CD4-positive, alpha-beta T cell (primary cell): ENCODE data around the gene MOB1B. TPM values are rescaled to one million over a fixed set of nuclear protein-coding genes. Genes with fewer than 3 reads are reported as not detected.
"Not testable (repeated sequence)": the region's sequence is repeated elsewhere in the genome, so short reads cannot be mapped to it uniquely, and the experiment has no call there.

Experiments used
- ATAC-seq: fragments of 200-7000 bp; cut with Tn5 transposase; one replicate; pipeline ENCODE4 v1.10.0; 2022; ENCODE audit warnings: mild to moderate bottlenecking; ENCODE audit not compliant: poor library complexity
- CTCF ChIA-PET: fragments of 350-600 bp; sonication (Branson Sonifier 250); formaldehyde crosslinking; loops from one replicate; lab custom pipeline; 2021; ENCODE audit warnings: antibody characterized with exemption, inconsistent platforms; lab: Charles Lee
- POLR2A ChIA-PET: fragments of 350-600 bp; sonication (Branson Sonifier 250); formaldehyde crosslinking; loops from one replicate; lab custom pipeline; 2021; ENCODE audit warnings: antibody characterized with exemption, inconsistent platforms; lab: Charles Lee
- DNase-seq, 14 experiments: peaks; one replicate each; pipeline ENCODE4 v3.0.0-alpha.2; 2013 to 2020; ENCODE audit warnings: mixed read lengths in 2 of 14
- H3K27ac ChIP-seq, 2 donors: one replicate each; pipeline versions ENCODE4 v1.5.1 to v1.7.0; 2013; ENCODE audit warnings: low read length in 2 of 2, low read depth in 1 of 2, mild to moderate bottlenecking in 1 of 2
- H3K27me3 ChIP-seq, 2 experiments: 1 replicate in 1 of 2; 2 replicates in 1 of 2; pipeline versions ENCODE4 v1.6.1 to v1.7.0; 2013; ENCODE audit warnings: low read length in 2 of 2, control low read depth in 1 of 2, mild to moderate bottlenecking in 1 of 2, moderate library complexity in 1 of 2; ENCODE audit not compliant: insufficient read depth in 2 of 2, control insufficient read depth in 1 of 2
- H3K36me3 ChIP-seq: one replicate; pipeline ENCODE4 v1.6.1; 2013; ENCODE audit warnings: low read length, control low read depth; ENCODE audit not compliant: insufficient read depth
- H3K4me1 ChIP-seq: one replicate; pipeline ENCODE4 v1.6.1; 2013; ENCODE audit warnings: low read length, control low read depth; ENCODE audit not compliant: insufficient read depth
- H3K4me3 ChIP-seq: one replicate; pipeline ENCODE4 v1.5.1; 2013; ENCODE audit warnings: mild to moderate bottlenecking, low read length, moderate library complexity
- H3K9me3 ChIP-seq, 2 experiments: 1 replicate in 1 of 2; 2 replicates in 1 of 2; pipeline versions ENCODE4 v1.6.1 to v1.7.0; 2013; ENCODE audit warnings: low read length in 2 of 2, mild to moderate bottlenecking in 2 of 2, control low read depth in 1 of 2, moderate library complexity in 1 of 2; ENCODE audit not compliant: control insufficient read depth in 1 of 2, insufficient read depth in 1 of 2
- H3K27ac Mint-ChIP-seq: one replicate; pipeline ENCODE4 v1.8.0; 2020; ENCODE audit warnings: mixed read lengths
- H3K27me3 Mint-ChIP-seq: one replicate; pipeline ENCODE4 v1.8.0; 2021; ENCODE audit warnings: mixed read lengths
- H3K36me3 Mint-ChIP-seq: one replicate; pipeline ENCODE4 v1.8.0; 2021; ENCODE audit warnings: low read depth, mixed read lengths
- H3K4me1 Mint-ChIP-seq: one replicate; pipeline ENCODE4 v1.8.0; 2021; ENCODE audit warnings: low read depth, mixed read lengths
- H3K4me3 Mint-ChIP-seq: one replicate; pipeline ENCODE4 v1.8.0; 2020; ENCODE audit warnings: mild to moderate bottlenecking, mixed read lengths
- H3K9me3 Mint-ChIP-seq: one replicate; pipeline ENCODE4 v1.8.0; 2020; ENCODE audit warnings: mixed read lengths
- CTCF ChIP-seq: fragments of 200-600 bp; IDR thresholded peaks from one replicate; pipeline ENCODE4 v1.8.0; 2022; ENCODE audit warnings: antibody characterized with exemption, mild to moderate bottlenecking
- intact Hi-C, 2 experiments: fragments of 100-400 bp; cut with DNase I in 1 of 2; cut with micrococcal nuclease in 1 of 2; formaldehyde crosslinking; loops; one replicate each; pipeline versions ENCODE4 v1.15.1 to v1.9.0; 2023 to 2025; cut with DNase I, micrococcal nuclease
- total RNA-seq, 174 experiments: library from RNA in 2 of 174; stranded (reverse) in 2 of 174; gene quantifications; one replicate each; pipeline ENCODE4 v1.2.3 and lab custom pipeline; 2021 to 2026

The MOB1B gene
- total RNA-seq, 2 experiments from 2014 or later: 13.1 to 13.4 TPM

- no peak overlapping the region for H3K4me3 ChIP-seq
- no peaks in the 10 kb centered on the region for H3K9me3 Mint-ChIP-seq
- H3K27me3 Mint-ChIP-seq: no peaks in the 10 kb centered on the region
- POLR2A ChIA-PET: no interaction called here
- intact Hi-C loops: no loop called here
- no peaks in the 10 kb centered on the region for H3K36me3 Mint-ChIP-seq
- no peaks in the 10 kb centered on the region for H3K36me3 ChIP-seq
- H3K9me3 ChIP-seq: no peaks in the 10 kb centered on the region
- H3K4me1 Mint-ChIP-seq: no peaks in the 10 kb centered on the region
- DNase-seq (no peak), ATAC-seq (no peak)
- H3K27me3 ChIP-seq: no peaks in the 10 kb centered on the region
- H3K4me1 ChIP-seq: no peaks in the 10 kb centered on the region
- no peak overlapping the region for H3K4me3 Mint-ChIP-seq
- H3K27ac ChIP-seq: no peak overlapping the region
- CTCF ChIA-PET: interaction anchor here (0.7 kb wide), 1 partner anchor 10 kb away, joined by 4 read pairs; no protein-coding TSS in a partner anchor
- no peak for TF ChIP-seq CTCF
- H3K27ac Mint-ChIP-seq: no peak overlapping the region
Observed at GRCh38 chr4:70893790-70894189, 8.4 kb upstream of the MOB1B start.

DNA sequence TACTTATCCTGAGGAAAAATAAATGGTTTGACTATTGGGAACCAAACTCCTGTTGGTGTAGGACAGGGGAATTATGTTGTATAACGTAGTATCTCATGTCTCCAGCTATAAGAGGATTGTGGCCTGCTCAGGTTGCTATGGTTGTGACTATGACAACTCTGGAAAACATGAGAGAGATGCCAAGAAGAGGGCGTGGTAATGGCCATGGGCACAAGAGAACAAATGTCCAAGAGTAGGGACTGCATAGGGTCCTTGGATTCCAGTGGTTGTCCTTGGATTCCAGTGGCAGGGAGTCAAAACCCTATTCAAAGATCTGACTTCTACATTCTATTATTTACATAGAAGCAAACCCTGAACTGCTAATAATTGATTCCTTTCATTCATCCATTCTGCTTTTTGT, 6.8 kb upstream of the MOB1B start:
- POLR2A ChIA-PET: no interaction called here
- no peak for TF ChIP-seq CTCF
- Histone ChIP-seq H3K36me3 (no peaks in the 10 kb centered on the region), H3K27me3 (no peaks in the 10 kb centered on the region), H3K27ac (no peak overlapping the region), H3K4me1 (no peaks in the 10 kb centered on the region), H3K4me3 (no peak overlapping the region), H3K9me3 (no peaks in the 10 kb centered on the region)
- intact Hi-C loops: no loop called here
- ATAC-seq (no peak), DNase-seq (no peak)
- CTCF ChIA-PET: no interaction called here
- no peaks in the 10 kb centered on the region for H3K27me3 Mint-ChIP-seq
- no peaks in the 10 kb centered on the region for H3K9me3 Mint-ChIP-seq
- H3K4me3 Mint-ChIP-seq: no peak overlapping the region
- no peaks in the 10 kb centered on the region for H3K4me1 Mint-ChIP-seq
- no peak overlapping the region for H3K27ac Mint-ChIP-seq
- no peaks in the 10 kb centered on the region for H3K36me3 Mint-ChIP-seq

DNA sequence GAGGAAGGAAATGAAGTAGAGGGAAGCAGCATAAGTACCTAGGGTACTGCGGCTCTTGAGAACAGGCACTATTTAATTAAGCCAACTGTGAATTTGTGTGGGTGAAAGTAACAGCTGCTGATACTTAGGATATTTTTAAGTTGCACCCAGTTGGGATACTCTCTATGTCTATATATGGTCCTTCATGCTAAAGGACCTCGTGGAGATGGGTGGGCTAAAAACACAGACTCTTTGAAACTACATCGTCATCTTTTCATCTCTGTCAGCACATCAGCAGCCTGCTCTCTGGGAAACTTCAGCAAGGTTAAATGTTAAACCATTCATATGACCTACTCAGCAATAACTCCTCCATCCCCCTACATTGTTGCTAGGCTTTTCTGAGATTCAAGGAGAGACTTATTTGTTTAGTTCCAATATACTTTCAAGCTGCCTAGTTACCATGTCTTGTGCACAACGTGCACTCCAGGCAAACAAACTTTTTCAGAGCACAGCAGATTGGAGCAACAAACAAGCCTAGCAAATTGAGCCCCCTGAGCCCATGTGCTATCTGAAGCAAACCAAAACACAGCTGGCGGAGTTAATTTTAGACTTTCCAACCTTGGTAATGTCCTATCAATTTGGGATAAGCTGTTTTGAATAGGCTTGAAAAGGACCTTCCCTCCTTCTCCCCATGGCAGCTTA, 6.2 kb upstream of the MOB1B start:
- Mint-ChIP-seq H3K27ac (no peak overlapping the region), H3K9me3 (no peaks in the 10 kb centered on the region), H3K4me1 (no peaks in the 10 kb centered on the region), H3K36me3 (no peaks in the 10 kb centered on the region), H3K27me3 (no peaks in the 10 kb centered on the region), H3K4me3 (no peak overlapping the region)
- intact Hi-C loops: no loop called here
- CTCF ChIA-PET: no interaction called here
- H3K36me3 ChIP-seq: no peaks in the 10 kb centered on the region
- ATAC-seq: no peak
- no peaks in the 10 kb centered on the region for H3K27me3 ChIP-seq
- POLR2A ChIA-PET: no interaction called here
- no peak for DNase-seq
- TF ChIP-seq CTCF: no peak
- H3K4me3 ChIP-seq: no peak overlapping the region
- H3K9me3 ChIP-seq: no peaks in the 10 kb centered on the region
- H3K4me1 ChIP-seq: no peaks in the 10 kb centered on the region
- H3K27ac ChIP-seq: no peak overlapping the region

- H3K27me3 Mint-ChIP-seq, DNase-seq, H3K27ac Mint-ChIP-seq, intact Hi-C loops, H3K36me3 ChIP-seq, H3K9me3 ChIP-seq, H3K9me3 Mint-ChIP-seq, CTCF ChIA-PET, ATAC-seq, POLR2A ChIA-PET, H3K4me3 ChIP-seq, H3K4me3 Mint-ChIP-seq, H3K27me3 ChIP-seq, H3K27ac ChIP-seq: not testable (repeated sequence)
- peaks cover 16% of the 10 kb centered on the region for H3K4me1 ChIP-seq
- Mint-ChIP-seq H3K4me1 (peaks cover 17% of the 10 kb centered on the region), H3K36me3 (peaks cover 14% of the 10 kb centered on the region)
Observed at GRCh38 chr4:70898581-70898980, 3.6 kb upstream of the MOB1B start.
